ENCODE data around the gene LUZP2.

DNA sequence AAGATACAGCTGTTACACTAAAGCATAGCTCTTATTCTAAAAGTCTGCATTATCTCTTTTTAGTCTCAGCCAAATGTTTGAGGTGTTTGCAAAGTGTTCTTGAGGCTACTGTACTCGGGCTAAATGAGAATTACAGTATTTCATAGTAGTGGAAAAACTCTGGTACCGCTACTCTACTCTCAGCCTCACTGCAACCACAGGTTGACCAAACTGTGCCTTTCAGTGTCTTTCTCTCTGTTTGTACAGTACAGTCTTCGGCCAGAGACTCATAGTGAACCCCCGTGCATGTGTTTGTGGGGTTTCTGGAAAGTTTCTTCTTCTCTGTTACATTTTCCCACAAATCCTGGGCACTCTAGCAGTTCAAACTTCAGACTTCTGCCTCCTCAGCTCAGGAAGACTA is 7.4 kb upstream of the LUZP2 start:
- TF ChIP-seq, protein P1, sequence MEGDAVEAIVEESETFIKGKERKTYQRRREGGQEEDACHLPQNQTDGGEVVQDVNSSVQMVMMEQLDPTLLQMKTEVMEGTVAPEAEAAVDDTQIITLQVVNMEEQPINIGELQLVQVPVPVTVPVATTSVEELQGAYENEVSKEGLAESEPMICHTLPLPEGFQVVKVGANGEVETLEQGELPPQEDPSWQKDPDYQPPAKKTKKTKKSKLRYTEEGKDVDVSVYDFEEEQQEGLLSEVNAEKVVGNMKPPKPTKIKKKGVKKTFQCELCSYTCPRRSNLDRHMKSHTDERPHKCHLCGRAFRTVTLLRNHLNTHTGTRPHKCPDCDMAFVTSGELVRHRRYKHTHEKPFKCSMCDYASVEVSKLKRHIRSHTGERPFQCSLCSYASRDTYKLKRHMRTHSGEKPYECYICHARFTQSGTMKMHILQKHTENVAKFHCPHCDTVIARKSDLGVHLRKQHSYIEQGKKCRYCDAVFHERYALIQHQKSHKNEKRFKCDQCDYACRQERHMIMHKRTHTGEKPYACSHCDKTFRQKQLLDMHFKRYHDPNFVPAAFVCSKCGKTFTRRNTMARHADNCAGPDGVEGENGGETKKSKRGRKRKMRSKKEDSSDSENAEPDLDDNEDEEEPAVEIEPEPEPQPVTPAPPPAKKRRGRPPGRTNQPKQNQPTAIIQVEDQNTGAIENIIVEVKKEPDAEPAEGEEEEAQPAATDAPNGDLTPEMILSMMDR (conservative IDR thresholded peaks at IDR 0.05) = no peak
- TF ChIP-seq ZFX (IDR thresholded peaks at IDR 0.05) = no peak
